ENCODE results near the gene TVP23A. TPM values are rescaled to one million over a fixed set of nuclear protein-coding genes. Genes with fewer than 3 reads are reported as not detected.

TVP23A gene
- total RNA-seq, 1 experiment from 2014 or later = not detected

GRCh38 chr16:10820546-10820945, 2.0 kb upstream of the TVP23A start:
- no peak for DNase-seq (ENCODE audit: low spot score)
- CTCF ChIA-PET = interaction anchor here (0.7 kb wide), 1 partner anchor 71 kb away, joined by 3 read pairs; no protein-coding TSS in a partner anchor
- BruUV-seq (replicated peaks) = no TSS peak
- intact Hi-C loops (cut with micrococcal nuclease; ENCODE audit: unreplicated experiment) = no loop called here
- H3K27me3 ChIP-seq (replicated peaks; ENCODE audit: insufficient read depth, low read depth, low read length, poor library complexity) = peaks cover 10% of the 10 kb centered on the region
- no peak overlapping the region for H3K4me3 ChIP-seq (ENCODE audit: low read depth, low read length, poor library complexity, severe bottlenecking)
- H3K9me3 ChIP-seq (ENCODE audit: low read depth, low read length, poor library complexity, severe bottlenecking) = no peaks in the 10 kb centered on the region
- POLR2A ChIA-PET (ENCODE audit: low non-redundant PET) = no interaction called here
- TF ChIP-seq EZH2 (IDR thresholded peaks at IDR 0.05; ENCODE audit: borderline replicate concordance, low read depth, low read length, poor library complexity, severe bottlenecking) = no peak
- TF ChIP-seq CTCF (conservative IDR thresholded peaks at IDR 0.05; ENCODE audit: low read depth, low read length) = no peak
- H3K4me1 ChIP-seq (ENCODE audit: insufficient read depth, low read length, poor library complexity, severe bottlenecking) = no peaks in the 10 kb centered on the region
- no peak overlapping the region for H3K27ac ChIP-seq (ENCODE audit: low read depth, low read length, poor library complexity, severe bottlenecking)
- no peaks in the 10 kb centered on the region for H3K36me3 ChIP-seq (ENCODE audit: insufficient read depth, low read length, poor library complexity, severe bottlenecking)

- Histone ChIP-seq H3K4me1 (ENCODE audit: insufficient read depth, low read length, poor library complexity, severe bottlenecking) (no peaks in the 10 kb centered on the region), H3K4me3 (ENCODE audit: low read depth, low read length, poor library complexity, severe bottlenecking) (no peak overlapping the region), H3K9me3 (ENCODE audit: low read depth, low read length, poor library complexity, severe bottlenecking) (no peaks in the 10 kb centered on the region), H3K36me3 (ENCODE audit: insufficient read depth, low read length, poor library complexity, severe bottlenecking) (no peaks in the 10 kb centered on the region), H3K27ac (ENCODE audit: low read depth, low read length, poor library complexity, severe bottlenecking) (no peak overlapping the region), H3K27me3 (replicated peaks; ENCODE audit: insufficient read depth, low read depth, low read length, poor library complexity) (peaks cover 10% of the 10 kb centered on the region)
- ChIA-PET POLR2A (ENCODE audit: low non-redundant PET) (no interaction called here), CTCF (no interaction called here)
- no TSS peak for BruUV-seq (replicated peaks)
- no peak for DNase-seq (ENCODE audit: low spot score)
- intact Hi-C loops (cut with micrococcal nuclease; ENCODE audit: unreplicated experiment) = no loop called here
- TF ChIP-seq EZH2 (IDR thresholded peaks at IDR 0.05; ENCODE audit: borderline replicate concordance, low read depth, low read length, poor library complexity, severe bottlenecking) (no peak), CTCF (conservative IDR thresholded peaks at IDR 0.05; ENCODE audit: low read depth, low read length) (no peak)
Observed at GRCh38 chr16:10817514-10817913, 1.1 kb downstream of the TVP23A start.

GRCh38 chr16:10813099-10813455, 5.5 kb downstream of the TVP23A start:
- DNase-seq (ENCODE audit: low spot score) = no peak
- no TSS peak for BruUV-seq (replicated peaks)
- no peaks in the 10 kb centered on the region for H3K9me3 ChIP-seq (ENCODE audit: low read depth, low read length, poor library complexity, severe bottlenecking)
- intact Hi-C loops (cut with micrococcal nuclease; ENCODE audit: unreplicated experiment) = no loop called here
- no peaks in the 10 kb centered on the region for H3K36me3 ChIP-seq (ENCODE audit: insufficient read depth, low read length, poor library complexity, severe bottlenecking)
- no peak overlapping the region for H3K4me3 ChIP-seq (ENCODE audit: low read depth, low read length, poor library complexity, severe bottlenecking)
- ChIA-PET CTCF (no interaction called here), POLR2A (ENCODE audit: low non-redundant PET) (no interaction called here)
- peaks cover 10% of the 10 kb centered on the region for H3K27me3 ChIP-seq (replicated peaks; ENCODE audit: insufficient read depth, low read depth, low read length, poor library complexity)
- no peak overlapping the region for H3K27ac ChIP-seq (ENCODE audit: low read depth, low read length, poor library complexity, severe bottlenecking)
- TF ChIP-seq CTCF (conservative IDR thresholded peaks at IDR 0.05; ENCODE audit: low read depth, low read length) (no peak), EZH2 (IDR thresholded peaks at IDR 0.05; ENCODE audit: borderline replicate concordance, low read depth, low read length, poor library complexity, severe bottlenecking) (no peak)
- no peaks in the 10 kb centered on the region for H3K4me1 ChIP-seq (ENCODE audit: insufficient read depth, low read length, poor library complexity, severe bottlenecking)
